HepG2 (cell line): ENCODE results near the gene HMBS. TPM values are rescaled to one million over a fixed set of nuclear protein-coding genes. Genes with fewer than 3 reads are reported as not detected.
A peak's percentile ranks its signal among the peaks of the same experiment; 100 is the strongest.

Source experiments
- FOXK1 ChIP-seq: sonication (generic); formaldehyde crosslinking; IDR thresholded peaks from 2 replicates; pipeline ENCODE4 v1.4.0; 2020; ENCODE audit warnings: low read depth, missing genetic modification reagents, borderline replicate concordance
- HOXA5 ChIP-seq: sonication (generic); formaldehyde crosslinking; IDR thresholded peaks from 2 replicates; pipeline ENCODE4 v1.4.0; 2020; ENCODE audit warnings: missing genetic modification reagents
- NONO ChIP-seq, 2 experiments: fragments of 450-650 bp in 1 of 2; sonication (generic) in 1 of 2; formaldehyde crosslinking in 1 of 2; IDR thresholded peaks in 1 of 2; conservative IDR thresholded peaks in 1 of 2; 2 replicates each; pipeline versions ENCODE4 v1.6.1 to v1.8.0; 2017 to 2022; ENCODE audit warnings: mild to moderate bottlenecking in 1 of 2, missing genetic modification reagents in 1 of 2, moderate library complexity in 1 of 2
- POLR2A ChIP-seq, 2 experiments: IDR thresholded peaks; 2 replicates each; pipeline ENCODE4 v1.6.1; 2011; ENCODE audit warnings: low read depth in 2 of 2, low read length in 2 of 2, mild to moderate bottlenecking in 1 of 2, moderate library complexity in 1 of 2; ENCODE audit not compliant: insufficient read depth in 1 of 2
- RARA ChIP-seq: IDR thresholded peaks from 2 replicates; pipeline ENCODE4 v1.6.1; 2016; ENCODE audit warnings: missing genetic modification reagents, missing compliant biosample characterization
- RBM39 ChIP-seq: fragments of 200-400 bp; formaldehyde crosslinking; IDR thresholded peaks from one replicate; pipeline ENCODE4 v1.6.1; 2018; ENCODE audit warnings: antibody characterized with exemption, mild to moderate bottlenecking, low read depth, low read length; ENCODE audit not compliant: poor library complexity, severe bottlenecking
- ZMAT3 ChIP-seq: sonication (generic); formaldehyde crosslinking; conservative IDR thresholded peaks from 2 replicates; pipeline ENCODE4 v1.7.0; 2021; ENCODE audit warnings: missing genetic modification reagents
- ZNF670 ChIP-seq: sonication (generic); formaldehyde crosslinking; IDR thresholded peaks from 2 replicates; pipeline ENCODE4 v1.8.0; 2022; ENCODE audit warnings: mild to moderate bottlenecking, missing genetic modification reagents, borderline replicate concordance
- polyA plus RNA-seq, 8 experiments: library from polyadenylated mRNA; depleted of rRNA in 3 of 8; stranded (reverse) in 7 of 8; unstranded in 1 of 8; fragments of >200 nt; fragmentation: Illumina TruSeq in 4 of 8; extraction: Trizol in 4 of 8; gene quantifications; 2 replicates each; pipeline versions ENCODE4 v1.2.1 to v1.2.3, GENCODE V29; 2011 to 2016; ENCODE audit warnings: low read depth in 4 of 8, missing spikeins in 1 of 8, mixed read lengths in 1 of 8; ENCODE audit not compliant: insufficient read depth in 1 of 8
- total RNA-seq, 5 experiments: library from RNA; depleted of rRNA; stranded (reverse); fragments of >200 nt; fragmentation: Illumina TruSeq; extraction: Trizol; gene quantifications; 2 replicates each; pipeline ENCODE4 v1.2.3, GENCODE V29; 2016; ENCODE audit warnings: low read depth in 1 of 5
- TF ChIP-seq, protein P1 (sequence below): sonication (generic); formaldehyde crosslinking; IDR thresholded peaks from 2 replicates; pipeline ENCODE4 v1.4.0; 2020; ENCODE audit warnings: mild to moderate bottlenecking, missing genetic modification reagents
- TF ChIP-seq, protein P2 (sequence below): sonication (generic); formaldehyde crosslinking; IDR thresholded peaks from 2 replicates; pipeline ENCODE4 v1.4.0; 2020; ENCODE audit warnings: low read depth, mild to moderate bottlenecking, missing genetic modification reagents
- TF ChIP-seq, protein P3 (sequence below): IDR thresholded peaks from 2 replicates; pipeline ENCODE4 v1.6.1; 2016; ENCODE audit warnings: low read depth, control low read depth
- TF ChIP-seq, protein P4 (sequence below), 2 experiments: IDR thresholded peaks; 2 replicates each; pipeline ENCODE4 v1.6.1; 2011 to 2012; ENCODE audit warnings: low read length in 2 of 2, borderline replicate concordance in 1 of 2, low read depth in 1 of 2, mild to moderate bottlenecking in 1 of 2, moderate library complexity in 1 of 2

HMBS gene
- total and polyA plus RNA-seq, 2 of the 13 experiments (the other 11 are each of a cell fraction or from before 2014, with no cell fraction given): 9.4 to 46.9 TPM

DNA sequence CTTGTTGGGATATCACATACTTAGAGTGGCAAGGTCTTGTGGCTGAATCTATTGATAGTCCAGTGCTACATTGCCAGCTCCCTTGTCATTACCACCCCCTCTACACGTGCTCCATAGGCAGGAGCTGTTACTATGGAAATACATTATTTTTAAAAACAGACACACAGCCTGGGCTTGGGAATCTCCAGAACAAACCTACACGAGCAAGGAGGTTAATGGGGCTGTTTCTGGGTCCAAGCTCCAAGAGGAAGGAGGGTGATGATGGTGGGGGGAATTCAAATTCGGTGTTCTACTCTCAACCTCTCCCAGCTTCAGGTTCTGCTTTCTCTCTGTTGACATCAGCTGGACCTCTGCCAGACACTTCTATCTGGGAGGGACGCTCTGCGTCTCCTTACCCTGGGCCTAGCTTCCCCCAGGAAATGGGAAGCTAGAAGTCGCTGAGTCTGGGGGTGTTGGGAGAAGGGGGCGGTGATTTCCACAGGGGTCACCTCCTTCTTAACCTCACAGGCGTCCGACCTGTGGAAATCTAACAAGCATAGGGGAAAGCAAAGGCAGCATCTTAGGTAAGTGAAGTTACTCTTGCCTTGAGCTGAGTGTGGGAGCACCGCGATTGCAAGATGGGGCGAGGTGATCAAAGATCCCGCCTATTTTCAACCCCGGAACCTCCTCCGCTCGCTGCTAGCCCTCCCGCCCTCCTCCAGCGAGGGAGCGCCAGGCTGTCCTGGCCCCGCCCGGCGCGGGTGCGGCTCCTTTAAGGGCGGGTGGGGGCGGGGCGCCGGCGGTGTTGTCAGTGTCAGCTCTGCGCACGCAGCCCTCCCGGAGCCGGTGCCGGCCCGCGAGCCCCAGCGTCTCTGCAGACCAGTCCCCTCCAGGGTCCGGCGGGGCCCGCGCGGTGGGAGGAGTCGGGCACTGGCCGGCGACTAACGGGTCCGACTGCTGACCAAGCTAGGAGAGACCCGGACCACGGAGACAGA is 22.2 kb downstream of the HMBS start, which contains the start of gene C2CD2L (continued):
- TF ChIP-seq, protein P1, sequence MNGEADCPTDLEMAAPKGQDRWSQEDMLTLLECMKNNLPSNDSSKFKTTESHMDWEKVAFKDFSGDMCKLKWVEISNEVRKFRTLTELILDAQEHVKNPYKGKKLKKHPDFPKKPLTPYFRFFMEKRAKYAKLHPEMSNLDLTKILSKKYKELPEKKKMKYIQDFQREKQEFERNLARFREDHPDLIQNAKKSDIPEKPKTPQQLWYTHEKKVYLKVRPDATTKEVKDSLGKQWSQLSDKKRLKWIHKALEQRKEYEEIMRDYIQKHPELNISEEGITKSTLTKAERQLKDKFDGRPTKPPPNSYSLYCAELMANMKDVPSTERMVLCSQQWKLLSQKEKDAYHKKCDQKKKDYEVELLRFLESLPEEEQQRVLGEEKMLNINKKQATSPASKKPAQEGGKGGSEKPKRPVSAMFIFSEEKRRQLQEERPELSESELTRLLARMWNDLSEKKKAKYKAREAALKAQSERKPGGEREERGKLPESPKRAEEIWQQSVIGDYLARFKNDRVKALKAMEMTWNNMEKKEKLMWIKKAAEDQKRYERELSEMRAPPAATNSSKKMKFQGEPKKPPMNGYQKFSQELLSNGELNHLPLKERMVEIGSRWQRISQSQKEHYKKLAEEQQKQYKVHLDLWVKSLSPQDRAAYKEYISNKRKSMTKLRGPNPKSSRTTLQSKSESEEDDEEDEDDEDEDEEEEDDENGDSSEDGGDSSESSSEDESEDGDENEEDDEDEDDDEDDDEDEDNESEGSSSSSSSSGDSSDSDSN: 0 out of 2 replicates have a peak, but pooled peaks have one; percentile 45
- TF ChIP-seq HOXA5 (CRISPR knock-in tag) (peak; percentile 71; the same call in 1 of the 2 replicates), ZNF670 (CRISPR knock-in tag) (0 out of 2 replicates have a peak, but pooled peaks have one; percentile 58), POLR2A (IDR thresholded peaks at IDR 0.05; ENCODE audit: insufficient read depth in 1 of 2, low read depth in 2 of 2, low read length in 2 of 2) (peak; percentile 55 to 63; a peak in 2 of 4 replicates), NONO (IDR thresholded peaks at IDR 0.05) (no peak), NONO (CRISPR knock-in tag; conservative IDR thresholded peaks at IDR 0.05) (peak; percentile 45; the same call in 1 of the 2 replicates), RBM39 (peak; percentile 55), ZMAT3 (peak; percentile 43), RARA (CRISPR knock-in tag) (0 out of 2 replicates have a peak, but pooled peaks have one; percentile 5), FOXK1 (CRISPR knock-in tag) (0 out of 2 replicates have a peak, but pooled peaks have one; percentile 42)
- TF ChIP-seq, protein P2, sequence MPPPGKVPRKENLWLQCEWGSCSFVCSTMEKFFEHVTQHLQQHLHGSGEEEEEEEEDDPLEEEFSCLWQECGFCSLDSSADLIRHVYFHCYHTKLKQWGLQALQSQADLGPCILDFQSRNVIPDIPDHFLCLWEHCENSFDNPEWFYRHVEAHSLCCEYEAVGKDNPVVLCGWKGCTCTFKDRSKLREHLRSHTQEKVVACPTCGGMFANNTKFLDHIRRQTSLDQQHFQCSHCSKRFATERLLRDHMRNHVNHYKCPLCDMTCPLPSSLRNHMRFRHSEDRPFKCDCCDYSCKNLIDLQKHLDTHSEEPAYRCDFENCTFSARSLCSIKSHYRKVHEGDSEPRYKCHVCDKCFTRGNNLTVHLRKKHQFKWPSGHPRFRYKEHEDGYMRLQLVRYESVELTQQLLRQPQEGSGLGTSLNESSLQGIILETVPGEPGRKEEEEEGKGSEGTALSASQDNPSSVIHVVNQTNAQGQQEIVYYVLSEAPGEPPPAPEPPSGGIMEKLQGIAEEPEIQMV: peak; percentile 99
- TF ChIP-seq, protein P3, sequence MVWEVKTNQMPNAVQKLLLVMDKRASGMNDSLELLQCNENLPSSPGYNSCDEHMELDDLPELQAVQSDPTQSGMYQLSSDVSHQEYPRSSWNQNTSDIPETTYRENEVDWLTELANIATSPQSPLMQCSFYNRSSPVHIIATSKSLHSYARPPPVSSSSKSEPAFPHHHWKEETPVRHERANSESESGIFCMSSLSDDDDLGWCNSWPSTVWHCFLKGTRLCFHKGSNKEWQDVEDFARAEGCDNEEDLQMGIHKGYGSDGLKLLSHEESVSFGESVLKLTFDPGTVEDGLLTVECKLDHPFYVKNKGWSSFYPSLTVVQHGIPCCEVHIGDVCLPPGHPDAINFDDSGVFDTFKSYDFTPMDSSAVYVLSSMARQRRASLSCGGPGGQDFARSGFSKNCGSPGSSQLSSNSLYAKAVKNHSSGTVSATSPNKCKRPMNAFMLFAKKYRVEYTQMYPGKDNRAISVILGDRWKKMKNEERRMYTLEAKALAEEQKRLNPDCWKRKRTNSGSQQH: 0 out of 2 replicates have a peak, but pooled peaks have one; percentile 44
- TF ChIP-seq, protein P4, sequence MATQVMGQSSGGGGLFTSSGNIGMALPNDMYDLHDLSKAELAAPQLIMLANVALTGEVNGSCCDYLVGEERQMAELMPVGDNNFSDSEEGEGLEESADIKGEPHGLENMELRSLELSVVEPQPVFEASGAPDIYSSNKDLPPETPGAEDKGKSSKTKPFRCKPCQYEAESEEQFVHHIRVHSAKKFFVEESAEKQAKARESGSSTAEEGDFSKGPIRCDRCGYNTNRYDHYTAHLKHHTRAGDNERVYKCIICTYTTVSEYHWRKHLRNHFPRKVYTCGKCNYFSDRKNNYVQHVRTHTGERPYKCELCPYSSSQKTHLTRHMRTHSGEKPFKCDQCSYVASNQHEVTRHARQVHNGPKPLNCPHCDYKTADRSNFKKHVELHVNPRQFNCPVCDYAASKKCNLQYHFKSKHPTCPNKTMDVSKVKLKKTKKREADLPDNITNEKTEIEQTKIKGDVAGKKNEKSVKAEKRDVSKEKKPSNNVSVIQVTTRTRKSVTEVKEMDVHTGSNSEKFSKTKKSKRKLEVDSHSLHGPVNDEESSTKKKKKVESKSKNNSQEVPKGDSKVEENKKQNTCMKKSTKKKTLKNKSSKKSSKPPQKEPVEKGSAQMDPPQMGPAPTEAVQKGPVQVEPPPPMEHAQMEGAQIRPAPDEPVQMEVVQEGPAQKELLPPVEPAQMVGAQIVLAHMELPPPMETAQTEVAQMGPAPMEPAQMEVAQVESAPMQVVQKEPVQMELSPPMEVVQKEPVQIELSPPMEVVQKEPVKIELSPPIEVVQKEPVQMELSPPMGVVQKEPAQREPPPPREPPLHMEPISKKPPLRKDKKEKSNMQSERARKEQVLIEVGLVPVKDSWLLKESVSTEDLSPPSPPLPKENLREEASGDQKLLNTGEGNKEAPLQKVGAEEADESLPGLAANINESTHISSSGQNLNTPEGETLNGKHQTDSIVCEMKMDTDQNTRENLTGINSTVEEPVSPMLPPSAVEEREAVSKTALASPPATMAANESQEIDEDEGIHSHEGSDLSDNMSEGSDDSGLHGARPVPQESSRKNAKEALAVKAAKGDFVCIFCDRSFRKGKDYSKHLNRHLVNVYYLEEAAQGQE (IDR thresholded peaks at IDR 0.05; ENCODE audit: borderline replicate concordance in 1 of 2, low read depth in 1 of 2, low read length in 2 of 2): no peak
